ENCODE results near the gene GRIK2. TPM values are rescaled to one million over a fixed set of nuclear protein-coding genes. Genes with fewer than 3 reads are reported as not detected.

Gene GRIK2
- total RNA-seq, 6 experiments from 2014 or later = 25.0 to 33.3 (median 28.3) TPM

DNA sequence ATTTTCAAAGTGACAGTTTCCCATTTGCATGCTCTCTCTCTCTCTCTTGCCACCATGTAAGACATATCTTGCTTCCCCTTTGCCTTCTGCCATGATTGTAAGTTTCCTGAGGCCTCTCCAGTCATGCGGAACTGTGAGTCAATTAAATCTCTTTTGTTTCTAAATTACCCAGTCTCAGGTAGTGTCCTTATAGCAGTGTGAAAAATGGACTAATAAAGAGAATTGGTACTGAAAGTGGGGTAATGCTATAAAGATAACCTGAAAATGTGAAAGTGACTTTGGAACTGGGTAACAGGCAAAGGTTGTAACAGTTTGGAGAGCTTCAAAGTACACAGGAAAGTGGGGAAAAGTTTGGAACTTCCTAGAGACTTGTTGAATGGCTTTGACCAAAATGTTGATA is 389.8 kb downstream of the GRIK2 start:
- no peak overlapping the region for H3K27ac Mint-ChIP-seq
- TF ChIP-seq, protein P1, sequence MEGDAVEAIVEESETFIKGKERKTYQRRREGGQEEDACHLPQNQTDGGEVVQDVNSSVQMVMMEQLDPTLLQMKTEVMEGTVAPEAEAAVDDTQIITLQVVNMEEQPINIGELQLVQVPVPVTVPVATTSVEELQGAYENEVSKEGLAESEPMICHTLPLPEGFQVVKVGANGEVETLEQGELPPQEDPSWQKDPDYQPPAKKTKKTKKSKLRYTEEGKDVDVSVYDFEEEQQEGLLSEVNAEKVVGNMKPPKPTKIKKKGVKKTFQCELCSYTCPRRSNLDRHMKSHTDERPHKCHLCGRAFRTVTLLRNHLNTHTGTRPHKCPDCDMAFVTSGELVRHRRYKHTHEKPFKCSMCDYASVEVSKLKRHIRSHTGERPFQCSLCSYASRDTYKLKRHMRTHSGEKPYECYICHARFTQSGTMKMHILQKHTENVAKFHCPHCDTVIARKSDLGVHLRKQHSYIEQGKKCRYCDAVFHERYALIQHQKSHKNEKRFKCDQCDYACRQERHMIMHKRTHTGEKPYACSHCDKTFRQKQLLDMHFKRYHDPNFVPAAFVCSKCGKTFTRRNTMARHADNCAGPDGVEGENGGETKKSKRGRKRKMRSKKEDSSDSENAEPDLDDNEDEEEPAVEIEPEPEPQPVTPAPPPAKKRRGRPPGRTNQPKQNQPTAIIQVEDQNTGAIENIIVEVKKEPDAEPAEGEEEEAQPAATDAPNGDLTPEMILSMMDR (IDR thresholded peaks at IDR 0.05) = no peak
- no peaks in the 10 kb centered on the region for H3K4me1 Mint-ChIP-seq (ENCODE audit: low read depth)
- no peak overlapping the region for H3K4me3 Mint-ChIP-seq
- H3K9me3 Mint-ChIP-seq = no peaks in the 10 kb centered on the region
- H3K27me3 Mint-ChIP-seq (ENCODE audit: insufficient read depth) = no peaks in the 10 kb centered on the region
- DNase-seq = no peak
- peaks cover 30% of the 10 kb centered on the region for H3K36me3 Mint-ChIP-seq (ENCODE audit: low read depth)

DNA sequence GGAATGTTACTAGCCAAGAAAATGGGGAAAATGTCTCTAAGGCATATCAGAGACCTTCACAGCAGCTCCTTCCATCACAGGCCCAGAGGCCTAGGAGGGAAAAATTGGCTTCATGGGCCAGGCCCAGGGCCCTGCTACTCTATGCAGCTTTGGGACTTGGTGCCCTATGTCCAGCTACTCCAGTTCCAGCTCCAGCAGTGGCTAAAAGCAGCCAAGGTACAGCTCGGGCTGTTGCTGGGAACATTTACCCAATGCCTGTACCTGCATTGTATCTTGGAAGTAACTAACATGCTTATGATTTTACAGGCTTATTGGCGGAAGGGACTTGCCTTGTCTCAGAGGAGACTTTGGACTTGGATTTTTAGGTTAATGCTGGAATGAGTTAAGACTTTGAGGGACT is 390.6 kb downstream of the GRIK2 start:
- Mint-ChIP-seq H3K27ac (no peak overlapping the region), H3K4me1 (ENCODE audit: low read depth) (no peaks in the 10 kb centered on the region), H3K4me3 (no peak overlapping the region), H3K36me3 (ENCODE audit: low read depth) (peaks cover 30% of the 10 kb centered on the region), H3K27me3 (ENCODE audit: insufficient read depth) (no peaks in the 10 kb centered on the region), H3K9me3 (no peaks in the 10 kb centered on the region)
- DNase-seq = no peak
- TF ChIP-seq, protein P1 (IDR thresholded peaks at IDR 0.05) = no peak

DNA sequence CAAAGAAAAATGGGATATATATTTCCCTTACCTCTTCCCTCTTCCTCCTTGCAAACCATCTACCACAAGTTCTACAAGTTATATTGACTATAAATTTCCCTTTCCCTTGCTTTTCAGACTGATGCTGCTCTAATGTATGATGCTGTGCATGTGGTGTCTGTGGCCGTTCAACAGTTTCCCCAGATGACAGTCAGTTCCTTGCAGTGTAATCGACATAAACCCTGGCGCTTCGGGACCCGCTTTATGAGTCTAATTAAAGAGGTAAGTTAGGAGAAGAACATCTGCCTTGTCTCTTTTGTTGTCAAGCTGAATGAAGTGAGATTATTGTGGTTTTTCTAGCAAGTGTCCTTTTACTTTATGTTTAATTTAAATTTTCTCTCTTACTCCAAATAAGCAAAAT is 406.0 kb downstream of the GRIK2 start:
- Mint-ChIP-seq H3K27ac (no peak overlapping the region), H3K27me3 (ENCODE audit: insufficient read depth) (no peaks in the 10 kb centered on the region), H3K4me1 (ENCODE audit: low read depth) (peaks cover 27% of the 10 kb centered on the region)

DNA sequence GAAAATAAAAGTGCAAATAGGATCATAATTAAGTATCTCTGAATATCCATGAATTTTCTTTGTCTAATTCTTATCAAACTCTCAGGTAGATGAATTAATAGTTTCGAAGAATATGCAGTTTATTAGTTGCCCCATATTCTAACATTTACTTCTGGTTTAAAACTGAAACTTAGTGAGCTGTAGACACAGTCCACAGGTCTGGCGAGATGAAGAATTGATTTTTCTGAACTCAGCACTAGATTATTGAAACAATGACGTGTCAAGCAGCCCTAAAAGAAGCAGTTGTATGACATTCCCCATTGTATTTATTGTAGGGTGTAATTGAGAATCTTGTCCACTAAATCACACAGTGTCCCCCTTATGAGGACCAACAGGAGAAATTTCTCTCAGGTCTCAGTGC is 407.1 kb downstream of the GRIK2 start:
- DNase-seq = no peak
- no peak overlapping the region for H3K4me3 Mint-ChIP-seq
- H3K36me3 Mint-ChIP-seq (ENCODE audit: low read depth) = peaks cover 11% of the 10 kb centered on the region
- H3K27me3 Mint-ChIP-seq (ENCODE audit: insufficient read depth) = no peaks in the 10 kb centered on the region
- no peaks in the 10 kb centered on the region for H3K9me3 Mint-ChIP-seq
- H3K4me1 Mint-ChIP-seq (ENCODE audit: low read depth) = peaks cover 38% of the 10 kb centered on the region
- no peak overlapping the region; the same call in 1 of the 2 replicates for H3K27ac Mint-ChIP-seq
- TF ChIP-seq, protein P1 (IDR thresholded peaks at IDR 0.05) = no peak

More for the DNA sequence above, 406.0 kb downstream of the GRIK2 start:
- DNase-seq = no peak
- Mint-ChIP-seq H3K36me3 (ENCODE audit: low read depth) (peaks cover 6% of the 10 kb centered on the region), H3K9me3 (peaks cover 3% of the 10 kb centered on the region; the same call in 1 of the 2 replicates), H3K4me3 (no peak overlapping the region)
- TF ChIP-seq, protein P1 (IDR thresholded peaks at IDR 0.05) = no peak

DNA sequence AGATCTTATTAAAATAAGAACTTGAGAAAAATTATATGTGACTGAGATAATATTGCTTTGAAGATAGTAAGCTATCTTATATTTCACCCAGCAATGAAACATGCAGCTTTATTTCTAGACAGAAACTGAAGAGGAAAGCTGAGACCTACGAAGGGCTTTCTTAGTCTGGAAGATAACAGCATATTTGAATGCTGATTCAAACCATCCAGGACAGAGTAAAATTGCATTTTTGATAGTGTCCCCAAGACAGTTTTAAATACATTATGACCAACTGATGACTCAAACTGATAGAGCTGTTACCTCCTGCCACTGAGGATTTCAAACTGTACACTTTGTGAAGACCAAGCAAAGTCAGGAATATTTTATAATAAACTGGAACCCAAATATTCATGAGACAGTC is 409.6 kb downstream of the GRIK2 start:
- TF ChIP-seq, protein P1 (IDR thresholded peaks at IDR 0.05) = no peak
- Mint-ChIP-seq H3K4me1 (ENCODE audit: low read depth) (peaks cover 63% of the 10 kb centered on the region), H3K4me3 (no peak overlapping the region), H3K27me3 (ENCODE audit: insufficient read depth) (no peaks in the 10 kb centered on the region), H3K36me3 (ENCODE audit: low read depth) (peaks cover 11% of the 10 kb centered on the region), H3K27ac (peak overlapping the region; percentile 54; the same call in 1 of the 2 replicates), H3K9me3 (no peaks in the 10 kb centered on the region)
- peak; percentile 28 for DNase-seq

DNA sequence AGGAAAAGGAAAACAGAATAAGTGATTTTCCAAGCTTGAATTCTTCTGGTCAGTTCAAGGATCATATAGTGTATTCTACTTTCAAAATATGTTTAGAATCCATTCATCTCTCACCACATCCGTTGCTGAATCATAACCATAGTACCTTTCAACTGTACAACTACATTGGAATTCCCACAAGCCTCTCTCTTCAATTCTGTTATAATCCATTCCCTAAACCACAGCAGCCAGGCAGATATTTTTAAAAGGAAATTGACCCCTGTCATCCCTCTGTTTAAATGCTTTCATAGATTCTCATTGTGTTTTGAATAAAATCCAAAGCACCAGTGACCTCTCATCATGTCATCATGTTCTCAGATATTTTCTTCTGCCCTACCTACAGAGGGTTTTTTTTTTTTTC is 412.7 kb downstream of the GRIK2 start:
- peak; percentile 84 for DNase-seq
- Mint-ChIP-seq H3K27ac (peak overlapping the region; percentile 67), H3K27me3 (ENCODE audit: insufficient read depth) (no peaks in the 10 kb centered on the region), H3K9me3 (no peaks in the 10 kb centered on the region), H3K4me3 (peak overlapping the region; percentile 27), H3K4me1 (ENCODE audit: low read depth) (peaks cover 57% of the 10 kb centered on the region), H3K36me3 (ENCODE audit: low read depth) (peaks cover 11% of the 10 kb centered on the region)
- TF ChIP-seq, protein P1 (IDR thresholded peaks at IDR 0.05) = no peak
